ENCODE data around the gene NDUFA6. TPM values are rescaled to one million over a fixed set of nuclear protein-coding genes. Genes with fewer than 3 reads are reported as not detected.

Gene NDUFA6
- total RNA-seq, 4 donors from 2014 or later: 40.2 to 62.1 (median 48.0) TPM

DNA sequence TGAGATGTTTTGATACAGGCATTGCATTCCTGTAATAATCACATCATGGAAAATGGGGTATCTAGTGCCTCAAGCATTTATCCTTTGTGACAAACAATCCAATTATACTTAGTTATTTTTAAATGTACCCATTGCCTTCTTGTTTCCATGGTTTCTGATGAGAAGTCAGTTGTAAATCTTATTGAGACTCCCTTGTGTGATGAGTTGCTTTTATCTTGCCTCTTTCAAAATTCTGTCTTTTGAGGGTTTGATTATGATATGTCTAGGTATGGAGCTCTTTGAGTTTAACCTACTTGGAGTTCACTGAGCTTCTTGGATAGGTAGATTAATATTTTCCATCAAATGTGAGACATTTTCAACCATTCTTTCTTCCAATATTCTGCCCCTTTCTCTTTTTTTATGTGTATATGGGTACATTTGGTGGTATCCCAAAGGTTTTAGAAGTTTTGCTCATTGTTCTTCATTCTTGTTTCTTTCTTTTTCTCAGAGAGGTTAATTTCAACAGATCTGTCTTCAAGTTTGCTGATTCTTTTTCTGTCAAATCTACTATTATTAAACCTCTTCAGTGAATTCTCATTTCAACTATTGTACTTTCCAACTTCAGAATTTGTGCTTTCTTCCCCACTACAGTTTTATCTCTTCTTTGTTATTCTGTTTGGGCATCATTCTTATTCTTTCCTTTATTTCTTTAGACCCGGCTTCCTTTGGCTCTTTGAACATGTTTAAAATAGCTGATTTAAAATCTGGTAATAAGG is 33.6 kb downstream of the NDUFA6 start:
- peaks cover 30% of the 10 kb centered on the region for H3K36me3 ChIP-seq
- no peak overlapping the region for H3K27ac ChIP-seq
- H3K9me3 ChIP-seq: peaks cover 6% of the 10 kb centered on the region
- no peak overlapping the region for H3K4me3 ChIP-seq
- H3K27me3 ChIP-seq: no peaks in the 10 kb centered on the region
- no peak for TF ChIP-seq EP300 (IDR thresholded peaks at IDR 0.05)
- TF ChIP-seq POLR2A (IDR thresholded peaks at IDR 0.05): no peak
- TF ChIP-seq, protein P1, sequence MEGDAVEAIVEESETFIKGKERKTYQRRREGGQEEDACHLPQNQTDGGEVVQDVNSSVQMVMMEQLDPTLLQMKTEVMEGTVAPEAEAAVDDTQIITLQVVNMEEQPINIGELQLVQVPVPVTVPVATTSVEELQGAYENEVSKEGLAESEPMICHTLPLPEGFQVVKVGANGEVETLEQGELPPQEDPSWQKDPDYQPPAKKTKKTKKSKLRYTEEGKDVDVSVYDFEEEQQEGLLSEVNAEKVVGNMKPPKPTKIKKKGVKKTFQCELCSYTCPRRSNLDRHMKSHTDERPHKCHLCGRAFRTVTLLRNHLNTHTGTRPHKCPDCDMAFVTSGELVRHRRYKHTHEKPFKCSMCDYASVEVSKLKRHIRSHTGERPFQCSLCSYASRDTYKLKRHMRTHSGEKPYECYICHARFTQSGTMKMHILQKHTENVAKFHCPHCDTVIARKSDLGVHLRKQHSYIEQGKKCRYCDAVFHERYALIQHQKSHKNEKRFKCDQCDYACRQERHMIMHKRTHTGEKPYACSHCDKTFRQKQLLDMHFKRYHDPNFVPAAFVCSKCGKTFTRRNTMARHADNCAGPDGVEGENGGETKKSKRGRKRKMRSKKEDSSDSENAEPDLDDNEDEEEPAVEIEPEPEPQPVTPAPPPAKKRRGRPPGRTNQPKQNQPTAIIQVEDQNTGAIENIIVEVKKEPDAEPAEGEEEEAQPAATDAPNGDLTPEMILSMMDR (IDR thresholded peaks at IDR 0.05): no peak
- TF ChIP-seq POLR2AphosphoS5 (IDR thresholded peaks at IDR 0.05): no peak
- DNase-seq (ENCODE audit: low spot score in 2 of 2): no peak
- no peaks in the 10 kb centered on the region for H3K4me1 ChIP-seq
- 97% methylated on average over 1 of the region's 1 CpG for WGBS

DNA sequence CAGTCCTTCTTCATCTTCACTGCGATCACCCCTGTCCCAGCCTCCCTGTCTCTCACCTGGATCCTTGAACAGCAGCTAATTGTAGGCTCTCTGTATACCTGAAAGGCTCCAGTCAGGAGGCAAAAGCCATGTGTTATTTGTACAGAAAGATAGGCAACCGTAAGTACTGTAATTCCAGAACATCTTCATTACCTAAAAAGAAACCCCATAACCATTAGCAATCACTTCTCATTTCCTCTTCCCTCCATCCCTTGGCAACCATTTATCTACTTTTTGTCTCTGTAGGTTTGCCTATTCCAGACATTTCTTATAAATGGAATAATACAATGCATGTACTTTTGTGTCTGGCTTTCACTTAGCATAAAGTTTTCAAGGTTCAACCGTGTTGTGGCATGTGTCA is 37.8 kb downstream of the NDUFA6 start:
- H3K27me3 ChIP-seq: no peaks in the 10 kb centered on the region
- no peak for DNase-seq (ENCODE audit: low spot score in 2 of 2)
- H3K4me1 ChIP-seq: no peaks in the 10 kb centered on the region
- H3K27ac ChIP-seq: no peak overlapping the region
- 80% methylated on average over 3 of the region's 3 CpGs for WGBS
- H3K4me3 ChIP-seq: no peak overlapping the region
- no peaks in the 10 kb centered on the region for H3K36me3 ChIP-seq
- peaks cover 6% of the 10 kb centered on the region for H3K9me3 ChIP-seq
- TF ChIP-seq POLR2AphosphoS5 (IDR thresholded peaks at IDR 0.05): no peak
- no peak for TF ChIP-seq POLR2A (IDR thresholded peaks at IDR 0.05)
- no peak for TF ChIP-seq EP300 (IDR thresholded peaks at IDR 0.05)
- TF ChIP-seq, protein P1 (IDR thresholded peaks at IDR 0.05): no peak

DNA sequence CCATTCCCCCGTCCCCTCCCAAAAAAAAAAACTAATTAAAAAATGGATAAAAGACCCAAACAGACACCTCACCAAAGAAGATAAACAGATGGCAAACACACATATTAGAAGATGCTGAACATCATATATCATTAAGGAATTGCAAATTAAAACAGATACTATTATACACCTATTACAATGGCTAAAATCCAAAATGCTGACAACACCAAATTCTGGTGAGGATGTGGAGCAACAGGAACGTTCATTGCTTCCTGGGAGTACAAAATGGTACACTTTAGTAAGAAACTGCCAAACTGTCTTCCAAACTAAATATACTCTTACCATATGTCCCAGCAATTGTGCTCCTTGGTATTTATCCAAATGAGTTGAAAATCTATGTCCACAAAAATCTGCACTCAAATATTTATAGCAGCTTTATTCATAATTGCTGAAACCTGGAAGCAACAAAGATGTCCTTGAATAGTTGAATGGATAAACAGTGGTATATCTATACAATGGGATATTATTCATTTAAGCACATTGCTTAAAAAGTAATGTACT is 39.9 kb downstream of the NDUFA6 start:
- Histone ChIP-seq H3K9me3 (no peaks in the 10 kb centered on the region), H3K27ac (no peak overlapping the region), H3K4me3 (no peak overlapping the region), H3K27me3 (no peaks in the 10 kb centered on the region), H3K4me1 (no peaks in the 10 kb centered on the region), H3K36me3 (no peaks in the 10 kb centered on the region)
- WGBS: 77% methylated on average over 2 of the region's 2 CpGs
- TF ChIP-seq POLR2AphosphoS5 (IDR thresholded peaks at IDR 0.05) (no peak), POLR2A (IDR thresholded peaks at IDR 0.05) (no peak), EP300 (IDR thresholded peaks at IDR 0.05) (no peak)
- TF ChIP-seq, protein P1 (IDR thresholded peaks at IDR 0.05): no peak
- no peak for DNase-seq (ENCODE audit: low spot score in 2 of 2)

- no peaks in the 10 kb centered on the region for H3K36me3 ChIP-seq
- H3K27ac ChIP-seq: no peak overlapping the region
- no peaks in the 10 kb centered on the region for H3K4me1 ChIP-seq
- no peaks in the 10 kb centered on the region for H3K27me3 ChIP-seq
- no peak for DNase-seq (ENCODE audit: low spot score in 2 of 2)
- no peak overlapping the region for H3K4me3 ChIP-seq
- no peak for TF ChIP-seq POLR2AphosphoS5 (IDR thresholded peaks at IDR 0.05)
- H3K9me3 ChIP-seq: no peaks in the 10 kb centered on the region
Measured at GRCh38 chr22:42041784-42042183, 48.8 kb downstream of the NDUFA6 start.

- Histone ChIP-seq H3K27ac (no peak overlapping the region), H3K4me1 (no peaks in the 10 kb centered on the region), H3K4me3 (no peak overlapping the region), H3K36me3 (no peaks in the 10 kb centered on the region), H3K9me3 (no peaks in the 10 kb centered on the region), H3K27me3 (no peaks in the 10 kb centered on the region)
- no peak for DNase-seq (ENCODE audit: low spot score in 2 of 2)
- WGBS: 98% methylated on average over 5 of the region's 5 CpGs
- TF ChIP-seq POLR2A (IDR thresholded peaks at IDR 0.05) (no peak), EP300 (IDR thresholded peaks at IDR 0.05) (no peak), POLR2AphosphoS5 (IDR thresholded peaks at IDR 0.05) (no peak)
- TF ChIP-seq, protein P1 (IDR thresholded peaks at IDR 0.05): no peak
Measured at GRCh38 chr22:42039271-42039670, 51.3 kb downstream of the NDUFA6 start.

Other genes with a start within 250 kb of the NDUFA6 start
- gene SHISA8, start 175.7 kb downstream of the NDUFA6 start, total RNA-seq: not detected
- gene TNFRSF13C, start 164.0 kb downstream of the NDUFA6 start, total RNA-seq: 1 to 10 TPM; 1.1 to 2.6 (median 1.9) TPM
- gene CENPM, start 143.6 kb downstream of the NDUFA6 start, total RNA-seq: 10 to 100 TPM in 1 of 4 donors, 1 to 10 TPM in 3; 8.8 to 16.5 (median 9.2) TPM
- 1 to 10 TPM; 1.1 to 2.7 (median 1.7) TPM for gene SEPTIN3, start 121.3 kb downstream of the NDUFA6 start, total RNA-seq
- 1 to 10 TPM in 3 of 4 donors, under 1 TPM in 1; 0.76 to 9.6 (median 5.4) TPM for gene WBP2NL, start 92.0 kb downstream of the NDUFA6 start, total RNA-seq
- gene NAGA, start 20.0 kb downstream of the NDUFA6 start, total RNA-seq: 10 to 100 TPM; 20.9 to 25.9 (median 22.2) TPM
- gene PHETA2, start 16.5 kb downstream of the NDUFA6 start, total RNA-seq: 10 to 100 TPM in 1 of 4 donors, 1 to 10 TPM in 3; 7.1 to 11.4 (median 8.0) TPM
- 10 to 100 TPM; 11.8 to 18.6 (median 12.8) TPM for gene SMDT1, start 11.1 kb downstream of the NDUFA6 start, total RNA-seq
- gene CYP2D6, start 40.0 kb upstream of the NDUFA6 start, total RNA-seq: 1 to 10 TPM in 3 of 4 donors, under 1 TPM in 1; 0.72 to 4.7 (median 2.0) TPM
- 10 to 100 TPM; 56.4 to 72.8 (median 68.4) TPM for gene TCF20, start 179.9 kb upstream of the NDUFA6 start, total RNA-seq

Data from suprapubic skin (tissue), 4 donors.